ENCODE results near the gene EHMT1.

The EHMT1 gene

DNA sequence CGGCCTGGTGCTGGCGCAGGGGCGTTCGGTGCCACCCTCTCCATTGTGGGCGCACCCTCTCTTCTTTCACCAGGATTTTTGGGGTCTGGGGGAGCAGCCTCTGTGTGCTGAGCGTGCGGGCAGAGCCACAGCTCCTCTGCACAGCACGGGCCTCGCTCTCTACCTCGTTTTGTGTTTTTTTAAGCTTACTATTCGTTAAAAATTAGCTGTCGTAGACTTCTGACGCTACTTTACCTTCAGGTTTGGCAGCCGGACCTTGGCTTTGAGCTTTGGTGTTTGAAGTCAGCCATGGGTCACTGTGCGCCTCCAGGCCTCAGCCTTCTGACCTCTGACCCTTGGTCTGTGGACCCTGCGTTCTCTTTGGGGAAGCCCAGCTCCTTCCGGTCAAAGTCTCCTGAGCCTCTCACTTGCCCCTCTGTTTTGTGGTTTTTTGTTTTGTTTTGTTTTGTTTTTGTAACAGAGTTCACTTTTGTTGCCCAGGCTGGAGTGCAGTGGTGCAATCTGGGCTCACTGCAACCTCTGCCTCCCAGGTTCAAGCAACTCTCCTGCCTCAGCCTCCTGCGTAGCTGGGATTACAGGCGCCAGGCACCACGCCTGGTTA, 170.6 kb downstream of the EHMT1 start:
- Histone ChIP-seq H3K4me3 (replicated peaks; ENCODE audit: insufficient read depth, low read length) (no peak overlapping the region), H3K27me3 (ENCODE audit: insufficient read depth, poor library complexity, severe bottlenecking) (no peaks in the 10 kb centered on the region), H3K27ac (replicated peaks) (no peak overlapping the region)
- DNase-seq (ENCODE audit: low read depth in 1 of 2, low spot score in 1 of 2): no peak
- TF ChIP-seq, protein P1, sequence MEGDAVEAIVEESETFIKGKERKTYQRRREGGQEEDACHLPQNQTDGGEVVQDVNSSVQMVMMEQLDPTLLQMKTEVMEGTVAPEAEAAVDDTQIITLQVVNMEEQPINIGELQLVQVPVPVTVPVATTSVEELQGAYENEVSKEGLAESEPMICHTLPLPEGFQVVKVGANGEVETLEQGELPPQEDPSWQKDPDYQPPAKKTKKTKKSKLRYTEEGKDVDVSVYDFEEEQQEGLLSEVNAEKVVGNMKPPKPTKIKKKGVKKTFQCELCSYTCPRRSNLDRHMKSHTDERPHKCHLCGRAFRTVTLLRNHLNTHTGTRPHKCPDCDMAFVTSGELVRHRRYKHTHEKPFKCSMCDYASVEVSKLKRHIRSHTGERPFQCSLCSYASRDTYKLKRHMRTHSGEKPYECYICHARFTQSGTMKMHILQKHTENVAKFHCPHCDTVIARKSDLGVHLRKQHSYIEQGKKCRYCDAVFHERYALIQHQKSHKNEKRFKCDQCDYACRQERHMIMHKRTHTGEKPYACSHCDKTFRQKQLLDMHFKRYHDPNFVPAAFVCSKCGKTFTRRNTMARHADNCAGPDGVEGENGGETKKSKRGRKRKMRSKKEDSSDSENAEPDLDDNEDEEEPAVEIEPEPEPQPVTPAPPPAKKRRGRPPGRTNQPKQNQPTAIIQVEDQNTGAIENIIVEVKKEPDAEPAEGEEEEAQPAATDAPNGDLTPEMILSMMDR (IDR thresholded peaks at IDR 0.05; ENCODE audit: insufficient read depth, low read length): no peak
- TF ChIP-seq REST (IDR thresholded peaks at IDR 0.05; ENCODE audit: insufficient replicate concordance, low read depth) (no peak), POLR2AphosphoS5 (IDR thresholded peaks at IDR 0.05; ENCODE audit: low read depth) (no peak), SPI1 (IDR thresholded peaks at IDR 0.05; ENCODE audit: borderline replicate concordance, low read depth) (no peak), GABPA (IDR thresholded peaks at IDR 0.05; ENCODE audit: low read depth) (no peak)

GRCh38 chr9:137791947-137792346, 173.1 kb downstream of the EHMT1 start:
- Histone ChIP-seq H3K27me3 (ENCODE audit: insufficient read depth, poor library complexity, severe bottlenecking) (no peaks in the 10 kb centered on the region), H3K27ac (replicated peaks) (no peak overlapping the region), H3K4me3 (replicated peaks; ENCODE audit: insufficient read depth, low read length) (no peak overlapping the region)
- TF ChIP-seq POLR2AphosphoS5 (IDR thresholded peaks at IDR 0.05; ENCODE audit: low read depth) (no peak), REST (IDR thresholded peaks at IDR 0.05; ENCODE audit: insufficient replicate concordance, low read depth) (no peak), SPI1 (IDR thresholded peaks at IDR 0.05; ENCODE audit: borderline replicate concordance, low read depth) (no peak), GABPA (IDR thresholded peaks at IDR 0.05; ENCODE audit: low read depth) (no peak)
- TF ChIP-seq, protein P1 (IDR thresholded peaks at IDR 0.05; ENCODE audit: insufficient read depth, low read length): no peak
- DNase-seq (ENCODE audit: low read depth in 1 of 2, low spot score in 1 of 2): no peak

- Histone ChIP-seq H3K27ac (replicated peaks) (no peak overlapping the region), H3K4me3 (replicated peaks; ENCODE audit: insufficient read depth, low read length) (no peak overlapping the region), H3K27me3 (ENCODE audit: insufficient read depth, poor library complexity, severe bottlenecking) (no peaks in the 10 kb centered on the region)
- TF ChIP-seq POLR2AphosphoS5 (IDR thresholded peaks at IDR 0.05; ENCODE audit: low read depth) (no peak), REST (IDR thresholded peaks at IDR 0.05; ENCODE audit: insufficient replicate concordance, low read depth) (no peak), SPI1 (IDR thresholded peaks at IDR 0.05; ENCODE audit: borderline replicate concordance, low read depth) (no peak), GABPA (IDR thresholded peaks at IDR 0.05; ENCODE audit: low read depth) (no peak)
- TF ChIP-seq, protein P1 (IDR thresholded peaks at IDR 0.05; ENCODE audit: insufficient read depth, low read length): no peak
- no peak for DNase-seq (ENCODE audit: low read depth in 1 of 2, low spot score in 1 of 2)
Measured at GRCh38 chr9:137793196-137793841, 174.5 kb downstream of the EHMT1 start.
